HG03342 (cell line): ENCODE results near the gene RTKN.
A peak's percentile ranks its signal among the peaks of the same experiment; 100 is the strongest.
"Not testable (repeated sequence)": the region's sequence is repeated elsewhere in the genome, so short reads cannot be mapped to it uniquely, and the experiment has no call there.

Source experiments
- ATAC-seq: cut with Tn5 transposase; IDR thresholded peaks from one replicate; pipeline ENCODE4 v1.9.1; 2021; ENCODE audit warnings: mild to moderate bottlenecking, moderate library complexity; ENCODE audit not compliant: unreplicated experiment

The RTKN gene

DNA sequence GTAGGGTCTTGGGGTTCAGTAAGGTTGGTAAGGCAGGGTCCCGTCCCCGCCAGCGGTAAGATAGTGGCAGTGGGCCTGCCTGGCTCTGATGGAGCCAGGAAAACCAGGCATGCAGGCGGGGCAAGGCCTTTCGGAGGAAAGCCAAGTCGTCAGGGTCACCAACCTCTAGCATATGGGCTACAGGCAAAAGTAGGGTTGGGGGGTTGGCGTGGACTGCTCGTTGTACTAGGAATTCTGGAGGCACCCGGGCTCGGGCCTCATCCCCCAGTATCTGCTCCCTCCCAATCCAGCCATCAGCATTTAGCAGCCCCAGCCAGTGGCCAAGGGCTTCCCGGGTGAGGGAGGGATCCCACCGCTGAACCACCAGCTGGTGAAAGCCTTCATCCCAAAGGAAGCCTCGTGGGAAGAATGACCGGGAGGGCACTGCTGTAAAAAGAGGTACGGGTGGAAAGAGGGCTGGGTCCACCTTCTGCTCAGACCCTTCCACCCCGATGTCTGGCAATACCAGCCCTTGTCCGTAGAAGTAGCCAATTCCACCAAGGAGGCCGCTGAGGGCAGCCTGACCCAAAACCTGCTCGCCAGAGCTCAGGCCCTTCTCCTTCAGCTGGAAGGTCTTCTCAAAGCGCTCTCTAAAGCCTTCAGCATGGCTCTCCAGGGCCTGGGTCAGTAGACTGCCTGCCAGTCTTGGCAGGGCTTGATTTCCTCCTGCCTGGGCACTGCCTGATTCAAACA lies 20.5 kb upstream of the RTKN start:
- ATAC-seq: no peak

DNA sequence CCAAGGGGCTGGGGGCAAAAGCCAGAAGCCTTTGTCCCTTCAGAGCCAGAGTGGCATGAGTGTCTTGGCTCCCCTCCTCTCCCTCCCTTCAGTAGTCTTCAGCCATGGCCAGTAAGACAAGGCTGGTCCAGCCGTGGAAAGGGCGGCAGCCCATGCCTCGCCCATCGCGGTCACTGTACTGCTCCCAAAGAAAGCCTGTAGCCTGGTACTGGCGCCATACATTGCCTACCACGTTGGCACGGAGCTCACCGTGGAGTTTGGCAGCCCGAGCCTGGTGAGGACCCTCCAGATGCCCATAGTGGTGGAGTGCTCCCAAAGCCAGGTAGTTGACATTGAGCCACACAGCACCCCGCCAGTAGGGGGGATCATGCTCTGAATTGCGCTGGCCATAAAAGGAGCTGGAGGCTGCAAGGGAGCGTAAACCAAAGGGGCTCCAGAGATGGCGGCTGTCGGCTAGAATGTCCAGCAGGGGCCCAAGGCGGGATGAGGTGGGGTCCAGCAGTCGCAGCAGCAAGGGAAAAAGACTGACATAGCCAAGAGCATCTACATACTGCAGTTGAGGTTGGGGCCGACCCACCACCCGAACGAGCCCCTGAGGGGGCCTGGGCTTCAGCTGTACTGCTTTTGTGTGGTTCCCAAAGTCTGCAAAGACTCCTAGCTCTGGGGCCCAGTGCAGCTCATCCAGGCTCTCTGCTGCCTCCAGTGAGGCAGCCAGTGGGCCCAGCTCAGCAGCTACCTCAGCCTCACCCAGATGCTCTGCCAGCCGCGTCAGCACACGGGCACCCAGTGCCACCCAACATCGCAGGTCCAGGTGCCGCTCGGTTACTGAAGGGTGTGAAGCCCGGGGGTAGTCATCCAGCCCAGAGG lies 19.7 kb upstream of the RTKN start:
- ATAC-seq: no peak

DNA sequence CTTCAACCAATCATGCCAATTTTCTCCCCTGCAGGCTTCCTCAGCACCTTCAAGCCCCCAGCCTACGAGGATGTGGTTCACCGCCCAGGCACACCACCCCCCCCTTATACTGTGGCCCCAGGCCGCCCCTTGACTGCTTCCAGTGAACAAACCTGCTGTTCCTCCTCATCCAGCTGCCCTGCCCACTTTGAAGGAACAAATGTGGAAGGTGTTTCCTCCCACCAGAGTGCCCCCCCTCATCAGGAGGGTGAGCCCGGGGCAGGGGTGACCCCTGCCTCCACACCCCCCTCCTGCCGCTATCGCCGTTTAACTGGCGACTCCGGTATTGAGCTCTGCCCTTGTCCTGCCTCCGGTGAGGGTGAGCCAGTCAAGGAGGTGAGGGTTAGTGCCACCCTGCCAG lies 18.4 kb upstream of the RTKN start:
- not testable (repeated sequence) for ATAC-seq

DNA sequence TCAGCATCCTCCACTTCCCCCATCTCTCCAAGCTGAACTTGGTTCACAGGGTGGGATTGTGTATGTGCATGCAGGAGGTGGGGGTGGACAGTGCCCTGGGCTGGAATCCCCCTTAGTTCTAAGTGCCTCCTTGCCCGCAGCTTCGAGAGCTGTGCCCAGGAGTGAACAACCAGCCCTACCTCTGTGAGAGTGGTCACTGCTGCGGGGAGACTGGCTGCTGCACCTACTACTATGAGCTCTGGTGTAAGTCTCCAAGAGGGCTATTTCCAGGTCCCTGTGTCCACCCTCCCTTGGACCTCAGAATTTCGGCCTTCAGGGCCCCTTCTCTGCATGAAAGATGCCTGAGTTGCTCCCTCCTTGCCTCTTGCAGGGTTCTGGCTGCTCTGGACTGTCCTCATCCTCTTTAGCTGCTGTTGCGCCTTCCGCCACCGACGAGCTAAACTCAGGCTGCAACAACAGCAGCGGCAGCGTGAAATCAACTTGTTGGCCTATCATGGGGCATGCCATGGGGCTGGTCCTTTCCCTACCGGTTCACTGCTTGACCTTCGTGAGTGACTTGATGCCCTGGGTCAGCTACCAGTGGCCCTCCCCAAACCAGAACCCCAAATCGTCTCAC lies 17.9 kb upstream of the RTKN start:
- ATAC-seq: not testable (repeated sequence)

DNA sequence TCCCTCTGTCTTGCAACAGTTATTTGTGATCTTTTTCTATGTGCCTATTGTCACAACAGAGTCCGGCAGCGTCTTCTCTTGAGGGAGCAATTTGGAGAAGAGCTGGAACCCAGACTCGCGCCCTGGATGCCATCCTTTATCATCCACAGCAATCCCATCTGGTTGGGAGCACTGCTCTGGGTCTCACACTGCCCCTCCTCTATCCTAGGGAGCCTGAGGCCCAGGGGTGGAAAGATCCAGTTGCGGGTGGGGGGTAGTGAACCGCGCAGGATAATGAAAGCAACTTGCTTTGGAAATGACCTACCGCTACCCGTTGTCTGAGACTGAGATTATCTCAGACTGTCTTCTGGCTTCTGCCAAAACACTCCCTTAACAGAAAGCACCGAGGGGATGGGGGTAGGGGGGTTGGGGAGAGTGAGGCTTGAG lies 17.2 kb upstream of the RTKN start:
- ATAC-seq: no peak

DNA sequence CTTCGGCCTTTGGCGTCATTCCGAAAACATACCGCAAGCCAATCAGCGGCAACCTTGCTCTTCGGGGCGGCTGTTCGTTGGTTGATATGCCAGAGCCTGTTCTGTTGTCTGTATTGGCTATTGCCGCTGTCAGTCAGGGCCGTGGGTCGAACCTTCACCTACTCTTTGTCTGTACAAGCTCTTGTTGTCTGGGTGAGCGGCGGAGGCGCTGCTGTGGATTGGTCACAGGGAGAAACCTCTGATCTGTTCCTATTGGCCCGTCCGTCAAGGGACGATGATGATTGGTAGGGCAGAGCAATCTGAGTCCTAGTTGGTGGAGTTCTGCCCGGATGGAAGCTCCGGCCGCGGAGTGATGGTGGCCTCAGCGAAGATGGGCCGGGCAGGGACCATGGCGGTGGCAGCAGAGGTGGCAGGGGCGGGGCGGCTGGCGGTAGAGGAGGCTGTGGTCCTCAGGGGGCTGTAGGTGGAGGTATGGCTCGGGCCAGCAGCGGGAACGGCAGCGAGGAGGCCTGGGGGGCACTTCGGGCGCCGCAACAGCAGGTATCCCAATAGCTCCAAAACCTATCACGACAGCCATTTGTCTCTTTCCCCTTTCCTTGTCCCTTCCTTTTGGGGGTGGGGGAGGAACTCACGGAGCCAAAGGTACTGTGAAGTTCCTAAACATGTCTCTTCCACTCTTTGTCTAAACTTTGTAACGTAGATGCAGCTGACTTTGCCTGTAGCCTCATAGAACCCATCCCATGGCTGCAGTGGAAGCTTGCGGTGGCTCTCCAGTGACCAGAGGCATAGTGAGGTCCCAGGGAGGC lies 16.6 kb upstream of the RTKN start, which contains the start of gene WBP1:
Gene WBP1 (plus strand): TSS at position 307 of the 806 bp plus-strand sequence. CDS start 165 bp downstream, at position 472.
- peak; percentile 83 for ATAC-seq

DNA sequence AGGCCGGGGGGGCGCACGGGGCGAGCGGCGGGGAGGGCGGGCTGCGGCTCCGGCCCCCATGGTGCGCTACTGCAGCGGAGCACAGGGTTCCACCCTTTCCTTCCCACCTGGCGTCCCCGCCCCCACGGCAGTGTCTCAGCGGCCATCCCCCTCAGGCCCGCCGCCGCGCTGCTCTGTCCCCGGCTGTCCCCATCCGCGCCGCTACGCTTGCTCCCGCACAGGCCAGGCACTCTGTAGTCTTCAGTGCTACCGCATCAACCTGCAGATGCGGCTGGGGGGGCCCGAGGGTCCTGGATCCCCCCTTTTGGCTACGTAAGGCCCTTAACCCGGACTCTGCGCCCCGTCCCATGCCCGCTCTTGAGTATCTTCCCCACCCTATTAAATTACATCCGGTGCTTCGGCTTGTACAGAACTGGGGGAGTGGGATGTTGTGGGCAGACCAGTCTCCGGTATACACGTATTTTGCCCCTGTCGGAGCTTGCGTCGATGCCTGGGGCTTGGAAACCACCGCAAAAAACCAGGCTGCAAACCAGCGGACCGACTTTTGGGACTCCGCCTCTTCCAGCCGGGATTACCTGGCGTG lies 15.9 kb upstream of the RTKN start:
- peak; percentile 26 for ATAC-seq

DNA sequence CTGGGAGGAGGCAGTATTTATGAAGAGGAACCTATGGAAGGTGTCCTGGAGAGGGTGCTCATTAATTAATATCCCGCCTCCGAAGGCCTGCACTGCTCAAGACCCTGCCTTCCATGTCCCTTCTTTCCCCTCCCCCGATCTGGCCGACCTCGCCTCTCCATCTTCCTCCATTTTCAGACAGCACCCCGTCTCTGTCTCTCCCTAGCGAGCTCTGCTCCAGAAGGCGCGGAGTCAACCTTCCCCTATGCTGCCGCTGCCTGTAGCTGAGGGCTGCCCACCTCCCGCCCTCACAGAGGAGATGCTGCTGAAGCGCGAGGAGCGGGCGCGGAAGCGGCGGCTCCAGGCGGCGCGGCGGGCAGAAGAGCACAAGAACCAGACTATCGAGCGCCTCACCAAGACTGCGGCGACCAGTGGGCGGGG lies 15.4 kb upstream of the RTKN start:
- no peak for ATAC-seq

DNA sequence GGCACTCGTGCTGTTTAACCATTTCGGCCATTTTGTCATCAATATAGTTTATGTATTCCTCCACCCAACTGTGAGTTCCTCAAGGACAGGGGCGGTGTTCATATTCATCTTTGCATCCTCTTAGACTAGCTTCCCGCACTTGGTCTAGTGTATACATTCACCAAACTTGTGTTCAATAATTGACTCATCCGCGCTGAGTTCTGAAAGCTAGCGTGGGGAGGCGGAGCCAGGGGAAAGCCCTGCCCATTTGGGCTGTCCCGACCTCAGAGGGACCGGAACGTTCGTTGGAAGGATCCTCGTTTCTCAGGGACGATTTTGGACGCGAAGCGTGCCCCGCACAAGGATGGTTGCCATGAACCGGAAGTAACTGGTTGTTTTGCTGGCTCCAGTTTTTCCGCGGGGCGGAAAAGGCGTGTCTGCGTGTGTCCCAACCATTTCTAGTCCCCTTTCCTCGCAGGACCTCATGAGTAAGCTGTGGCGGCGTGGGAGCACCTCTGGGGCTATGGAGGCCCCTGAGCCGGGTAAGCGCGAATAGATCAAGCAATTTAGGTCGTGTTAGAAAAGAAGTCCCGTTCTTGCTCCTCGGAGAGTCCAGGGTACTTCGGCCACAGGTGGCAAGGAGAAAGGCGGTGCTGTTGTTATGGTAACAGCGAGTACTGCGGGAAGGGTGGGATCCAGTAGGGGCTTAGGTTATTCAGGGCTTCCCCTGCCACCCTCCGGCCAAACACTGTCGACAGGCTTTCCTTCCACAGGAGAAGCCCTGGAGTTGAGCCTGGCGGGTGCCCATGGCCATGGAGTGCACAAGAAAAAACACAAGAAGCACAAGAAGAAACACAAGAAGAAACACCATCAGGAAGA lies 13.1 kb upstream of the RTKN start, which contains the start of gene INO80B:
Gene INO80B (plus strand): TSS at position 434 of the 858 bp plus-strand sequence. CDS start 30 bp downstream, at position 464.
- peak; percentile 34 for ATAC-seq

DNA sequence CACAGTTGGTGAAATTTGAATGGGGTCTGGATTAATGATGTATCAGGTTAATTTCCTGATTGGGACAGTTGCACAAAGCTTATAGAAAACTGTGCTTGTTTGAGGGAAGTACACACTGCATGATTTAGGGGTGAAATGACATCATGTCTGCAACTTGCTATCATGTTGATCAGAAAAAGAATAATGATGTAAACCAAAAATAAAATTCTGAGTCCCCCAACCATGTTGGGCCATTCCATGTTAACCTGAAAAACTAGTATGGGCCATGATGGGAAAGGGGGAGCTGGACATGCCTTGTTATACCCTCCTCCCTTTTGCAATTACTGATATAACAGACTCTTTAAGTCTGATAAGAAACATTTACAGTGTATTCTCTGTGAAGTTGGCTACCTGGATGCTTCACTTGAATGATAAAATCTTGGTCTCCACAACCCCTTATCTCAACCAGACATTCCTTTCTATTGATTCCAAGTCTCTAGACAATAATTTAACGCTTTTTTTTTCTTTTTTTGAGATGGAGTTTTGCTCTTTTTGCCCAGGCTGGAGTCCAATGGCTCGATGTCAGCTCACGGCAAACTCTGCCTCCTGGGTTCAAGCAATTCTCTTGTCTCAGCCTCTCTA lies 8.9 kb upstream of the RTKN start:
- no peak for ATAC-seq

DNA sequence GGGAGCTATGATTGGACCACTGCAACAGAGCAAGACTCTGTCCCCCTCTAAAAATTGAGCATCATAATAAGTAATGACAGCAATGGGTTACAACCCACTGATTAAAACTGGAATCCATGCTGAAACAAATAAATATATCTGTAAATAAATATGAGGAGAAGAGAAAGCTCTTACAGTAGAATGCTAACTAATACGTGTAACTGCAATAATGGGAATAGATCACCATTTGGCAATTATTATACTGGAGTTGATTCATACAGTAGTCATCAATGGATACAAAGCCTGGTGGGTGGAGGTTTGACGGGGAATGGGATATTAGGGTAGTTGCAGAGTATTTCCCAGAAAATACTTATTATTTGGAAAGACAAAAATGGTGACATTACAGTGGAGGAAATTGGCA lies 7.0 kb upstream of the RTKN start:
- ATAC-seq: no peak

DNA sequence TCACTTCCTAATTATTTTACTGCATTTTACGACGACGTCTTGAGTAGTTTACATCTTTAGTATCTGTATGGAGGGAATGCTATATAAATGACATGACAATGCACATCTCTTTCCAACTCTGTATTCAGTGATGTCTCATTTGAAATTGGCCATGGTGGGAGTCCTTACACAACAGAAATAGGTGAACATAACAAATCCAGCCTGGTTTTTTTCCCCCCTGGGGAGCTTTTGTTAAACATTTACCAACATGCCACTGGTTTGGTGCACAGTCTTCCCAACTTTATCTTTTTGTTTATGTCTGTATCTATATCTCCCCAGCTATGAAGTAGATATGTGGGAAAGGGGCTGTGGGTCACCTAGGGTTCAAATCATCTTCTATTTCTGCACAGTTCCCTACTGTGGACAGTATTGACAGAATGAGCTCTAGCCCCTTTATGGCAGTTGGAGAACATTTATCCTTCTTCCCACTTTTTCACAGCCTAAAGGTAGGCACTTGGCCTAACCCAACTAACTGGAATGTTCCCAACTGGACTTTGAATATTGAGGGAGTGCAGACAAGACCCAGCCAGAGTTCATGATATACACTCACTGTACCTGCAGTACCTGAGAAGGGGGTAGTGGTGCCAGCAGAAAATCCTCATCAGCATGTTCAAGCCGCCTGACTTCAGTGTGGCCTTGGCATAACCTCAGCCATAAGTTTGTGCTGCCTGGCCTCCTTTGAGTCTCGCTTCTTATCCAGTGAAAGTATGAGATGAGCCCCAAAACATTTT lies 5.7 kb upstream of the RTKN start:
- no peak for ATAC-seq

DNA sequence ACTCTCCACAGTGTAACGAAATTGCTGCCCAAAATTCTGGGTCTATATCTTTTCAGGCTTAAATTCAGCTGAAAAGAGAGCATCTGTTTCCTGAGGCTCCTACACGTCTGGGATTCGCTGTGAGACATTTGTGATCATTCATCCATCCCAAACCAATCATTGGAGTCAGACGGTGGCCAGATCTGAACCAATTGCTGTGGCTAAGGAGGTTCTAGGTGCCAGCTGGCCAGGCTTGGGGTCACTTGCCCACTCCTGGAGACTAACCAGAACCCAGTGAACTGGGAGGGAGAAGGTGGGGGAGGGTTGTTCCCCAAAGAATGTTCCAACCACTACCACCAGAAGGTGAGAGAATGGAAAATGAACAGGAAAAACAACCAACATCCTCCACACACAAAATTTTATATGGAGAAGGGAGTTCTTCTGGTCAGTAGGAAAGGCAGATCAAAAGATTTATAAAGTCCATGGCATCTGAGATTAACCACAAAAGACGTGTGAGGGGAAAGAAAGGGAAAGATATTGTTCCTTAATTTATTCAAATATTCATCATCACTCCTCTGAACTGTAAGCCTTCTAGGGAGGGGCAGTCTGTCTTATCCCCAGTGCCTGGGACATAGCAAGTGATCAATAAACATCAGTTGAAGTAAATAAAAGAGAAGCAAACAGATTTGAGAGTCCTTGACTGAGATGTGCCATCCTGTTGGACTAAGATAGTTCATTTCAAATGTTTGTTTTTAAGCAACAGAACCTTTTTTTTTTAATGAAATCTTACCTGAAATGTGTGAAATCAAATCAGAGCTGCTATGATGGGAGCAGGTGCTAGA lies 3.0 kb upstream of the RTKN start:
- no peak for ATAC-seq

DNA sequence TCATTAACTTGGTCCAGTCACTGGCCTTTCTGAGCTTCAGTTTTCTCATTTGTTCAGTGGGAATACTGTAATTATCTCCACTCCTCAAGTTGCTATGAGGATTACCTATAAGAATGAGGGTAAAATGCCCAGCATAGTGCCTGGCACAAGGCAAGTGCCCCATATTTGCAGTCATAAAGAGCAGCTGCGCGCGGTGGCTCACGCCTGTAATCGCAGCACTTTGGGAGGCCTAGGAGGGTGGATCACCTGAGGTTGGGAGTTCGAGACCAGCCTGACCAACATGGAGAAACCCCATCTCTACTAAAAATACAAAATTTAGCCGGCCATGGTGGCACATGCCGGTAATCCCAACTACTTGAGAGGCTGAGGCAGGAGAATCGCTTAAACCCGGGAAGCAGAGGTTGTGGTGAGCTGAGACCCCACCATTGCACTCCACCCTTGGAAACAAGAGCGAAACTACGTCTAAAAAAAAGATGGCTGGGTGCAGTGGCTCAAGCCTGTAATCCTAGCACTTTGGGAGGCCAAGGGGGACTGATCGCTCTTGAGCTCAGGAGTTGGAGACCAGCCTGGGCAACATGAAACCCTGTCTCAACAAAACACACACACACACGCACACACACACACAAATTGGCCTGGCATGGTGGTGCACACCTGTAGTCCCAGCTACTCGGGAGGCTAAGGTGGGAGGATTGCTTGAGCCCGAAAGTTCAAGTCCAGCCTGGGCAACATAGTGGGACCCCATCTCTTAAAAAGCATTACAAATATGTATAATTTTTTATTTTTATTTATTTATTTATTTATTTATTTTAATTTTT lies 953 bp upstream of the RTKN start:
- not testable (repeated sequence) for ATAC-seq

DNA sequence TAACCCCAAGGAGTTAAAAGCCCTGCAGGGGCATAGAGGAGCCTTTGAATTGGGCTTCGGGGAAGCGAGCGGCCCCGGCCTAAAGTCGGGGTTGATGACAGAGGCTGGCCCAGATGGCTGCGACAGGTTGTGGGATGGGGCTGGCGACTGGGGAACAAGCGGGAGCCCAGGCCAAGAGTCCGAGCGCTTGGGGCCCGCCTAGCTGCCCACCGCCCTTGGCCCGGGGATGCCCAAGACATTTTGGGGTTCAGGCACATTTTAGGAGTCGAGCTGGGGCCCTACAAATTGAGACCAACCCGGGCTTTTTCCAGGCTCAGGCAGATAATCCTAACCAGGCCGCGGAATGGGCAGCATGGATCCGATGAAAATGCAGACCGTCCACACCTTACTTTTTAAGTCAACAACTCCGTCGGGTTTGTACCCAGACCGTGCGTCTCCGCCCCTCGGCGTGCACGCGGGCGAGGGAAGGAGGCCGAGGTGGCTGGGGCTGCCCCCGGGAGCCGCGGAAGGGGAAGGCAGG lies 507 bp downstream of the RTKN start:
- no peak for ATAC-seq
